NCI-H510A treated with DMSO at 0.1 percent for 48 hours (cell line): Measurements from ENCODE around the gene TEX11.
A peak's percentile ranks its signal among the peaks of the same experiment; 100 is the strongest.
"Not testable (repeated sequence)": the region's sequence is repeated elsewhere in the genome, so short reads cannot be mapped to it uniquely, and the experiment has no call there.

Source experiments
- DNase-seq: peaks from one replicate; lab custom pipeline; 2025; lab: John Stamatoyannopoulos, UW

TEX11 gene

DNA sequence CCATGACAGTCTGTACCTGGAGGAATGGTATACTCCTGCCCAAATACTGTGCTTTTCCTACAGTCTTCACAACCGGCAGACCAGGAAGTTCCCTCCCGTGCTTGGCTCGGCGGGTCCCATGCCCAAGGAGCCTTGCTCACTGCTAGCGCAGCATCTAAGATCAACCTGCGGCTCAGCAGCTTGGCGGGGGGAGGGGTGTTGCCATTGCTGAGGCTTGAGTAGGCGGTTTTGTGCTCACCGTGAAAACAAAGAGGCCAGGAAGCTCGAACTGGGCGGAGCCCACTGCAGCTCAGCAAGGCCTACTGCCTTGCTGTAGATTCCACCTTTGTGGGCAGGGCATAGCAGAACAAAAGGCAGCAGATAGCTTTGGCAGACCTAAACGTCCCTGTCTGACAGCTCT lies 152.7 kb downstream of the TEX11 start:
- DNase-seq: no peak

DNA sequence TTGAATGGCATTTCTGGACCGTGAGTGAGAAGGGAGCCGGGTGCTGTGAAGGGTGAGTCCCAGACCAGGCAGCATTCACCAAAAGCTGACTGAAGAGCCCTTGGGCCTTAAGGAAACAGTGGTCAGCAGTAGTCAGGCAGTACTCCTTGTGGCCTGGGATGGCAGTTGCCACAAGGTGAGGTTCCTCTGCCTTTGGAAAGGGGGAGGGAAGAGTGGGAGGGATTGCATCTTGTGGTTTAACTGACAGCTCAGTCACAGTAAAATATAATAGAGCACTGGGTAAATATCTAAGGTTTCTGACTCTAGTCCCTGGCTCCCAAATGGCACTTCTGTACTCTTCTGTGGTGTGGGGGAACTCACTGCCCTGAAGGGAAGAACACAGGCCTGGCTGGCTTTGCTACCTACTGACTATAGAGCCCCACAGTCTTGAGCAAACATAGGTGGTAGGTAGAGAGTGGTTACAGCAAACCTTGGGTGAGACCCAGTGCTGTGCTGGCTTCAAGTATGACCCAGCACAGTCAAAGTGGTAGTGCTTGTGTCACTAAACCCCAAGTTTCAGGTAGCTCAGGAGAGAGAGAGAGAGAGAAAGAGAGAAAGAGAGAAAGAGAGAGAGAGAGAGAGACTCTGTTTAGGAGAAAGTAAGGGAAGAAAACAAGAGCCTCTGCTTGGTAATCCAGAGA lies 154.2 kb downstream of the TEX11 start:
- no peak for DNase-seq

DNA sequence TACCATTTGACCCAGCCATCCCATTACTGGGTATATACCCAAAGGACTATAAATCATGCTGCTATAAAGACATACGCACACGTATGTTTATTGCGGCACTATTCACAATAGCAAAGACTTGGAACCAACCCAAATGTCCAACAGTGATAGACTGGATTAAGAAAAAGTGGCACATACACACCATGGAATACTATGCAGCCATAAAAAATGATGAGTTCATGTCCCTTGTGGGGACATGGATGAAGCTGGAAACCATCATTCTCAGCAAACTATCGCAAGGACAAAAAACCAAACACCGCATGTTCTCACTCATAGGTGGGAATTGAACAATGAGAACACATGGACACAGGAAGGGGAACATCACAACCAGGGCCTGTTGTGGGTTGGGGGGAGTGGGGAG lies 174.7 kb downstream of the TEX11 start:
- DNase-seq: not testable (repeated sequence)

DNA sequence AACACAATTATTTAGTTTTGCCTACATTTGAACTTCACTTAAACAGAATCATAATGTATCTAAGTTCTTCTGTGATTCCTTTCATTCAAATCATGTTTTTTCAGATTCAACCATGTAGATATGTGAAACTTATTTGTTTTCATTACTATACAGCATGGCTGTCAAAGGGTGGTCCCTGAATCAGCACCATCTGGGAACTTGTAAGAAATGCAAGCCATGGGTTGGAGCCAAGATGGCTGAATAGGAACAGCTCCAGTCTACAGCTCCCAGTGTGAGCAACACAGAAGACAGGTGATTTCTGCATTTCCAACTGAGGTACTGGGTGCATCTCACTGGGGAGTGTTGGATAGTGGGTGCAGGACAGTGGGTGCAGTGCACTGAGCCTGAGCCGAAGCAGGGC lies 180.6 kb downstream of the TEX11 start:
- DNase-seq: not testable (repeated sequence)

DNA sequence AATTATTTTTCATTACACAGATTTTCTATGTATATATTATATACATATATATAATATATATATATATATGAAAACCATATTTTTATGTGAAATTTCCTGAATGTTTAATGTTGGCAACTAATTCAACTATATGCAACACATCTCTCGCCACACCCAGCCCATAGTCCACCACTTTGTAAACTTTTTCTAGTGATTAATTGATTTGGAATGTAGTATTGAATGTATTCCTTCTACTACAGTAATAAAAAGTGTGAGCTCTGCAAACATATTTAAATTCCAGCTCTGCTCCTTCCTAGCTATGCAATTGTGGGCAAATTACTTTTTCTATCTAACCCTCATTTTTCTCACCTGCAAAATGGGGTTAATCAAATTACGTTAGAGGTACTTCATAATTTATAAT lies 187.8 kb downstream of the TEX11 start:
- DNase-seq: no peak

DNA sequence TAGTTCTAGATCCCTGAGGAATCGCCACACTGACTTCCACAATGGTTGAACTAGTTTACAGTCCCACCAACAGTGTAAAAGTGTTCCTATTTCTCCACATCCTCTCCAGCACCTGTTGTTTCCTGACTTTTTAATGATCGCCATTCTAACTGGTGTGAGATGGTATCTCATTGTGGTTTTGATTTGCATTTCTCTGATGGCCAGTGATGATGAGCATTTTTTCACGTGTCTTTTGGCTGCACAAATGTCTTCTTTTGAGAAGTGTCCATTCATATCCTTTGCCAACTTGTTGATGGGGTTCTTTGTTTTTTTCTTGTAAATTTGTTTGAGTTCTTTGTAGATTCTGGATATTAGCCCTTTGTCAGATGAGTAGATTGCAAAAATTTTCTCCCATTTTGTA lies 197.2 kb downstream of the TEX11 start:
- not testable (repeated sequence) for DNase-seq

DNA sequence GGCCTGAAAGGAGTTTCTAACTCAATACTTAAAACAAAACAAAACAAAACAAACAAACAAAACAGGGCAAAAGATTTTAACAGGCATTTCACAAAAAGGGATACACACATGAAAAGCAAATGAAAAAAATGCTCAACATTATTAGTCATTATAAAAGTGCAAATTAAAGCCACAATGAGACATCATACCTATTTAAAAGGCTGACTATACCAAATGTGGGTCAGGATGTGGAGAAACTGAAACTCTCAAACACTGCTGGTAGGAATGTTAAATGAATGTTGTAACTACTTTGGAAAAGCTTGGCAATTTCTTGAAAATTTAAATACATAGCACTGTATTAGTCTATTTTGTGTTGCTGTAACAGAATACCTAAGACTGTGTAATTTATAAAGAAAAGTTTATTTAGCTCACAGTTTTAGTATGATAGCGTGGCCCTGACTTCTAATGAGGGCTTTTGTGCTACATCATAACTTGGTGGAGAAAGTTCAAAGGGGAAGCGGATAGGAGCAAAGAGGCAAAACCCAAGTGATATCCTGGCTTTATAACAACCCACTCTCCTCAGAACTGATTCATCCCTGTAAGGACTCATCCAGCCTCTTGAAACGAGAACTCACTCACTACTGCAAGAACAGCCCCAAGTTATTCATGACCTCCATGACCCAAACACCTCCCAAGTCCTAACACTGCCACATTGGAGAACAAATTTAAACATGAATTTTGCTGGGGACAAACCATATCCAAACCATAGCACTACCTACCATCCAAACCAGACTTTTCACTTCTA lies 214.0 kb downstream of the TEX11 start:
- DNase-seq: no peak

DNA sequence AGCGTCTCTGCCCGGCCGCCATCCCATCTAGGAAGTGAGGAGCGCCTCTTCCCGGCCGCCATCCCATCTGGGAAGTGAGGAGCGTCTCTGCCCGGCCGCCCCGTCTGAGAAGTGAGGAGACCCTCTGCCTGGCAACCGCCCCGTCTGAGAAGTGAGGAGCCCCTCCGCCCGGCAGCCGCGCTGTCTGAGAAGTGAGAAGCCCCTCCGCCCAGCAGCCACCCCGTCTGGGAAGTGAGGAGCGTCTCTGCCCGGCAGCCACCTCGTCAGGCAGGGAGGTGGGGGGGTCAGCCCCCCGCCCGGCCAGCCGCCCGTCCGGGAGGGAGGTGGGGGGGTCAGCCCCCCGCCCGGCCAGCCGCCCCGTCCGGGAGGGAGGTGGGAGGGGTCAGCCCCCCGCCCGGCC lies 229.1 kb downstream of the TEX11 start:
- DNase-seq: not testable (repeated sequence)

DNA sequence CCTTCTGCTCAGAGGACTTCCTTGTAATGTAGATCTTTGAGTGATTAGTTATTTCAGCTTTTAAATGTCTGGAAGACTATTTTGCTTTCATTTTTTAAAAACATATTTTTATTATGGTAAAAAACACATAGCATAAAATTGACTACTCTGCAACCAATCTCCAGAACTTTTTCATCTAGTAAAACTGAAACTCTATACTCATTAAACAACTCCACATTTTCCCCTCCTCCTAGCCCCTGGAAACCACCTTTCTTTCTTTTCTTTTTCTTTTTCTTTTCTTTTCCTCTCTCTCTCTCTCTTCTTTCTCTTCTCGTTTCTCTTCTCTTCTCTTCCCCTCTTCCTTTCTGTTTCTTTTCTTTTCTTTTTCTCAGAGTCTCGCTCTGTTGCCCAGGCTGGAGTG lies 233.2 kb downstream of the TEX11 start:
- DNase-seq: no peak

DNA sequence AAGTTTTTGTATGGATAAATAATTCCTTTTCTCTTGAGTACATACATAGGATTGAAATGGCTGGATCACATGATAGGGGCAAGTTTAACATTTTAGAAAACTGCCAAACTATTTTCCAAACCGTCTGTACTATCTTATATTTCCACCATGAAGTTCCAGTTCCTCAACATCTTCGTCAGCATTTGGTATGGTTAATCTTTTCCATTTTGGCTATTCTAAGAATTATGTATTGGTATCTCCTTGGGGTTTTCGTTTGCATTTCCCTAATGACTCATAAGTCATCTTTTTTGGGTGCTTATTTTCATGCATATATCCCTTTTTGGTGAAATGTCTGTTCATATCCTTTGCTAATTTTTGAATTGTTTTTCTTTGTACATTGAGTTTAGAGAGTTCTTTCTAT lies 236.2 kb downstream of the TEX11 start:
- DNase-seq: no peak

DNA sequence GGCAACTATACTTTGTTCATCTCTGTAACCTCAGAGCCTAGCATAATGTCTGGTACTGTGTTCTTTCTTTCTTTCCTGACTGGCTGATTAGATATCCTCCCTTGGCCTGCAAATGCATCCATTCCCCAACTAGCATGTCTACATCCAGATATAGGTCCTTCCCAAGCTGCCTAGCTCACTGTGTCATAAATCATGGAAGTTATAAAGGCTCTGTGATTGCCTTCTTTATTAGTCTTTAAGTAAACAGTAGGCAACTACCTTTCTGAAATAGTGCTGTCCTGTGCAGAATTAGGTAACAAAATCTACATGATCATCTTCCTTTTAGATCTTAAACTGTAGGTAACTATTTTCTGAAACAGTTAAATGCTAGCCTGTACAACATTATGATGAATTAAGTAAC lies 239.4 kb downstream of the TEX11 start:
- no peak for DNase-seq

DNA sequence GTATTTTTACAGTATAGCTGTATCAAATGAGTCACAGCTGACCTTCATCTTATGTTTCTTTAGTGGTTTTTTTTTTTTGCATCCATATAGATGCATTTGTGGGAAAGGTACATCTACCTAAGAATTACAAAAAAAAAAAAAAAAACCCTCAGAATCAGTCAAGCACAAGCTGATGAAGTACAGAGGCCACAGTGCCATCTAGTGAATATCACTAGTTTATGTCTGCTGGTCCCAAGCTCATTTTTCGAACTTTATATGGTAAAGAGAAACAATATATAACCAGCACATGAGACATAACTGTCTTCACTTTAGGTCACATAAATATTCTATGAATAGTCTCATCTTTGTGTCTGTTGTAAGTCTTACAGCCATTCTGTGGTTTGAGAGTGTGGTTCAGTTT lies 243.8 kb downstream of the TEX11 start:
- peak; percentile 19 for DNase-seq

DNA sequence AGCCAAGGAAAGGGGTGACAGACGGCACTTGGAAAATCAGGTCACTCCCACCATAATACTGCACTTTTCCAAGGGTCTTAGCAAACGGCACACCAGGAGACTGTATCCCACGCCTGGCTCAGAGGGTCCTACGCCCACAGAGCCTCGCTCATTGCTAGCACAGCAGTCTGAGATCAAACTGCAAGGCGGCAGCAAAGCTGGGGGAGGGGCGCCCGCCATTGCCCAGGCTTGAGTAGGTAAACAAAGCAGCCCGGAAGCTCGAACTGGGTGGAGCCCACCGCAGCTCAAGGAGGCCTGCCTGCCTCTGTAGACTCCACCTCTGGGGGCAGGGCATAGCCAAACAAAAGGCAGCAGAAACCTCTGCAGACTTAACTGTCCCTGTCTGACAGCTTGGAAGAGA lies 247.4 kb downstream of the TEX11 start:
- DNase-seq: not testable (repeated sequence)

DNA sequence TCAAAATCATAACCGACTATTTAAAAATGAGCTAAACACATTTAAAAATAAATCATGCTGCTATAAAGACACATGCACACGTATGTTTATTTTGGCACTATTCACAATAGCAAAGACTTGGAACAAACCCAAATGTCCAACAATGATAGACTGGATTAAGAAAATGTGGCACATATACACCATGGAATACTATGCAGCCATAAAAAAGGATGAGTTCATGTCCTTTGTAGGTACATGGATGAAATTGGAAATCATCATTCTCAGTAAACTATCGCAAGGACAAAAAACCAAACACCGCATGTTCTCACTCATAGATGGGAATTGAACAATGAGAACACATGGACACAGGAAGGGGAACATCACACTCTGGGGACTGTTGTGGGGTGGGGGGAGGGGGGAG lies 251.0 kb downstream of the TEX11 start:
- not testable (repeated sequence) for DNase-seq

DNA sequence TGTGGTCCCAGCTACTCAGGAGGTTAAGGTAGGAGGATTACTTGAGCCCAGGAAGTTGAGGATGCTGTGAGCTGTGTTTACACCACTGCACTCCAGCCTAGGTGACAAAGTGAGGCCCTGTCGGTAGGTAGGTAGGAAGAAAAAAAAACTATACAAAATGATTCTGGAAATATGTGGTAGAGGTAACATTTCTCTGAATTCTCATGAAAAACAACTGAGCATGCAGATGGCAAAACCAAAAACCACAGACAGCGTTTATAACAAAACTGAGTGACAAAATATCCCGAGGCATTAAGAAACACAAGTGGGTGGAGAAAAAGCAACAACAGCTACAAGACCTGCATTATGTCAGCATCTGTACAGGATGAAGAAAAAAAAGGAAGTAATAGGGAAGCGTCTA lies 252.2 kb downstream of the TEX11 start:
- DNase-seq: no peak

DNA sequence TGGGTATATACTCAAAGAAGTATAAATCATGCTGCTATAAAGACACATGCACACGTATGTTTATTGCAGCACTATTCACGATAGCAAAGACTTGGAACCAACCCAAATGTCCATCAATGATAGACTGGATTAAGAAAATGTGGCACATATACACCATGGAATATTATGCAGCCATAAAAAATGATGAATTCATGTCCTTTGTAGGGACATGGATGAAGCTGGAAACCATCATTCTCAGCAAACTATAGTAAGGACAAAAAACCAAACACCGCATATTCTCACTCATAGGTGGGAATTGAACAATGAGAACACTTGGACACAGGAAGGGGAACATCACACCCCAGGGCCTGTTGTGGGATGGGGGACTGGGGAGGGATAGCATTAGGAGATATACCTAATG lies 260.6 kb downstream of the TEX11 start:
- DNase-seq: not testable (repeated sequence)

DNA sequence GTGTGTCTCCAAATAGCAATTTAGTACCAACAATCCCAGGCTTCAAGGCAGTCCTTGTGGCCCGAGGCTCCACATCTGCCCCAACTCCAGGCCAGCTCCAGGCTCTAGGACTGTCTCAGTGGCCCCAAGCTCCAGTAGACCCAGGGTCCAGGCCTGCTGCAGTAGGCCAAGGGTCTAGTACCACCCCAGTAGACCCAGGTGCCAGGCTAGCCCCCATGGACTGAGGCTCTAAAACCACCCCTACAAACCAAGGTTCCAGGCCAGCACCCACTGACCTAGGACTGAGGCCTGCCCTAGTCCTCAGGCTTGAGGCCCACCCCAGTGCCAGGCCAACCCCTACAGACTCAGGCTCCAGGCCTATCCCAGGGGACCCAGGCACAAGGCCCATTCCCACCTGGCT lies 272.3 kb downstream of the TEX11 start:
- DNase-seq: no peak

DNA sequence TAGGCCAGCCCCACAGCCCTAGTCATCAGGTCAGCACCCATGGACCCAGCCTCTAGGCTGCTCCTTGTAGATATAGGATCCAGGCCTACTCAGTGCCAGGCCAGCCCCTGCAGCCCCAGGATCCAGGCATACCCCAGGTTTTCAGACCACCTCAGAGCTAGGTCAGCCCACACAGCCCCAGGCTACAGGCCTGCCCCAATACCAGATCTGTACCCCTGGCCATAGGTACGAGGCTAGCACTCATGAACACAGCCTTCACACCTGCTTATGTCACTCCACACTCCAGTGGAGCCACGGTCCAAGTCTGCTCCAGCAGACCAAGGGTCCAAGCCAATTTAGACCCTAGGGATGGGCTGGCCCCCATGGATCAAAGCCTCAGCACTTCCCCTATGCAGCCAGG lies 272.8 kb downstream of the TEX11 start:
- no peak for DNase-seq

DNA sequence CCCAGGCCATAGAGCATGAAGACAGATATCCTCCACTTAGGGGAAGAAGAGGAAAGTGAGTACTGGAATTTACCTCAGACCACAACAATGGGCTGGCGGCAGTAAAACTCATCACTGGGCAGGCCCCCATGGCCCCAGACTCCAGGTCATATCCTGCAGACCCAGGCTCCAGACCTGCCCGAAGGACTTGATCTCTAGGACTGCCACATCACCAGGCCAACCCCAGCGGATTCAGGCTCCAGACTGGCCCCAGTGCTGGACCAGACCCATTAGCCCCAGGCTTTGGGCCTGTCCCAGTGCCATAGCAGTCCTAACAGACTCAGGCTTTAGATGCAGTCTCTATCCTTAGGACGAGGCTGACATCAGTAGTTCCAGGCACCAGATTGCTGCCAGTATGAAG lies 273.3 kb downstream of the TEX11 start:
- DNase-seq: no peak

DNA sequence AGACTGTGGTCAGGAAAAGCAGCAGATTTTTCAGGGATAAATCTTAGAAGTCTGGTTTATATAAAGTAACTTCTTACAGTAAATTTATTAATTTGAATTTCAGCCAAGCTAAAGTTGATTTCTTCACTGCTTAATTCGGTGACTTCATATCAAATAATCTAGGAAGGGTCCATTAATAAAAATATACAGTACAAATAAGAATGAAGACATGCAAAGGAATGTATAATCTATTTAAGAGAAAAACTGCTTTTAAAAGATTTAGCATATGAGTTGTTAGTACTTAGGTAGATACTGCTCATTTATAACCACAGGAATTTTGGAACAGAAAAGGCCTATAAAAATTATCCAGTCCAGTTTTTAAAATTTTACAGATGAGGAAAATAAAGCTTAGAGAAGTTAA lies 286.8 kb downstream of the TEX11 start:
- no peak for DNase-seq

DNA sequence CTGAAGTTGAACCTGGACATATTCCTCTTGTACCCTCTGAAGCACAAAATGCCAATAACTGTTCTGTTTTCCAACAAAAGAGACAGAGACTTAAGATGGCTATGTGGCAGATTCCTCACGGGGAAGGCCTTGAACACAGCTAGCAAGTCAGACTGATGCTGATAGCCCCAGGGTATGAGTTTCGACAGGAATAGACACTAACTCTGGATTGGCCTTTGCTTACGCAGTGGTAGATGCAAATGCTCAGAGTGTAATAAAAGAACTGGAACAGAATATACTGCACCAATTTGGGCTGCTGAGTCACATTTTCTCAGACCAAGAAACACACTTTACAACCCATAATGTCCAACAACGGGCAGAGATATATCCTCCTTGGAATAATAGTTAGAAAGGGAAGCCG lies 290.0 kb downstream of the TEX11 start:
- no peak for DNase-seq

DNA sequence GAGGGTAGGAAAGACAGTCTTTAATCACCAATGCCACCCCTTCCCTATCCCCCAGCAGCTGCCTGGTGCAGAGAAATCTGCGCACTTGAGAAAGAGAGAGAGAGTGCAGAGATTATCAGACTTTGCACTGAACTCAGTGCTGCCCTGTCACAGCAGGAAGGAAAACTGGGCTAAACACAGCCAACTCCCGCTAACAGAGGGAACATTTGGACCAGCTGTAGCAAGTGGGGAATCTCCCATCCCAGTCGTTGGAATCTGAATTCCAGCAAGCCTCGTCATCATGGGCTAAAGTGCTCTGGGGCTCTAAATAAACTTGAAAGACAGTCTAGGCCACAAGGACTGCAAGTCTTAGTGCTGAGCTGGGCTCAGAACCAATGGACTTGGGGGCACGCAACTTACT lies 295.2 kb downstream of the TEX11 start:
- no peak for DNase-seq

DNA sequence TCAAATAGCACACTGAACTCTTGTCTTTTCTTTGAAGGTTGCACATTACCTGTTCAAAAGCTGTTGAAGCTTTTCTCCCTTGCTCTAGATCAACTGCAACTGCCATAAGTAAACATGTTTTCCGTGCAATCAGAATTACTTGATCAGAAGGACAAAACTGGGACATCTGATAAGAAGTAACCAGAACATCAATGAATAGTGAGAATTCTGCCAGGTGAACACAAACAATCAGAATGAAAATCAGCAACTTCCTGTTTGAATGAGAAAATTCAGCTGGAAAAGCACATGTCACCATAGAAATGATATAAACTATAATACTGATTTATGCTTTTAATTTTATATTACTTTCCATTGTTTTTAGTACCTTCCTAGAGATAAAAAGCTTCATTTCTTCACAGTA lies 303.2 kb downstream of the TEX11 start:
- DNase-seq: peak; percentile 5

DNA sequence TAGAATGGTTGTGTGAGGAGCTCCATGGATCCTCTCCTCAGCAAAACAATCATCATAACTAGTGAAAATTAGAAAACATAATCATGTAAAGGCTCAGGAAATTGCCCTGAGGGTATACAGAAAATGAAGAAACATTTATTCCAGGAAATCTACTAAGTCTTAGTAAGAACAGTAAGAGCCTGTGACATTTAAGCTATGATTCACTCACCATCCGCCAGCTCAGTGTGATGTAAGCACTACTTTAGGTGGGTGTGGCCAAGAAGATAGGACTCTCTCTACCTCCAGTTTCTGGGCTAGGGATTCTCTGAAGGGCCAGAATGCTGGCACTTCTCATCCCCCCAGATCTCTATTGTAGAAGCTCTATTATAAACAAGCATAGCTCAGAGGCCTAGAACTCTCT lies 316.4 kb downstream of the TEX11 start:
- no peak for DNase-seq
